Activated CD8-positive, alpha-beta memory T cell treated with anti-CD3 and anti-CD28 coated beads, Interleukin-2, amount 50 U/mL, for 4 hours (primary cell): ENCODE data around the gene ADORA2B.
A peak's percentile ranks its signal among the peaks of the same experiment; 100 is the strongest.
"Not testable (repeated sequence)": the region's sequence is repeated elsewhere in the genome, so short reads cannot be mapped to it uniquely, and the experiment has no call there.

Experiments
- DNase-seq: peaks from one replicate; pipeline ENCODE4 v3.0.0-alpha.2; 2020

ADORA2B gene

GRCh38 chr17:15944759-15945526 lies at the start of gene ADORA2B:
ADORA2B (plus strand) TSS chr17:15945130; CDS start chr17:15945249, 119 bp downstream.
- peak; percentile 51 for DNase-seq

GRCh38 chr17:15896277-15896676 lies 48.7 kb upstream of the ADORA2B start:
- DNase-seq: no peak

GRCh38 chr17:15896834-15897233 lies 48.1 kb upstream of the ADORA2B start:
- DNase-seq: no peak

GRCh38 chr17:15899596-15899995 lies 45.3 kb upstream of the ADORA2B start:
- not testable (repeated sequence) for DNase-seq

GRCh38 chr17:15900871-15901270 lies 44.1 kb upstream of the ADORA2B start:
- DNase-seq: no peak

GRCh38 chr17:15905236-15905635 lies 39.7 kb upstream of the ADORA2B start:
- DNase-seq: not testable (repeated sequence)

- DNase-seq: no peak
Measured at GRCh38 chr17:15907290-15907689, 37.6 kb upstream of the ADORA2B start.

- no peak for DNase-seq
Measured at GRCh38 chr17:15908378-15908777, 36.6 kb upstream of the ADORA2B start.

- no peak for DNase-seq
Measured at GRCh38 chr17:15909481-15909991, 35.4 kb upstream of the ADORA2B start.

- no peak for DNase-seq
Measured at GRCh38 chr17:15910791-15911190, 34.1 kb upstream of the ADORA2B start.

GRCh38 chr17:15911701-15912100 lies 33.2 kb upstream of the ADORA2B start:
- not testable (repeated sequence) for DNase-seq

GRCh38 chr17:15912416-15912955 lies 32.4 kb upstream of the ADORA2B start:
- DNase-seq: no peak

GRCh38 chr17:15913826-15914225 lies 31.1 kb upstream of the ADORA2B start:
- no peak for DNase-seq

GRCh38 chr17:15914400-15915170 lies 30.3 kb upstream of the ADORA2B start:
- no peak for DNase-seq

GRCh38 chr17:15915961-15916360 lies 29.0 kb upstream of the ADORA2B start:
- no peak for DNase-seq

- DNase-seq: no peak
Measured at GRCh38 chr17:15917021-15917437, 27.9 kb upstream of the ADORA2B start.

- DNase-seq: no peak
Measured at GRCh38 chr17:15917438-15918027, 27.4 kb upstream of the ADORA2B start.

- DNase-seq: no peak
Measured at GRCh38 chr17:15918261-15918660, 26.7 kb upstream of the ADORA2B start.

GRCh38 chr17:15918661-15919259 lies 26.2 kb upstream of the ADORA2B start:
- DNase-seq: no peak

GRCh38 chr17:15919466-15919865 lies 25.5 kb upstream of the ADORA2B start:
- no peak for DNase-seq

- no peak for DNase-seq
Measured at GRCh38 chr17:15920758-15921239, 24.1 kb upstream of the ADORA2B start.

GRCh38 chr17:15921640-15922039 lies 23.3 kb upstream of the ADORA2B start:
- DNase-seq: no peak

- DNase-seq: no peak
Measured at GRCh38 chr17:15922586-15922985, 22.3 kb upstream of the ADORA2B start.
